ENCODE data around the gene OR51L1. TPM values are rescaled to one million over a fixed set of nuclear protein-coding genes. Genes with fewer than 3 reads are reported as not detected.

OR51L1 gene
- total RNA-seq, 1 experiment from 2014 or later = not detected

GRCh38 chr11:5013012-5013411, 18.4 kb downstream of the OR51L1 start:
- H3K4me1 ChIP-seq (replicated peaks) = no peaks in the 10 kb centered on the region
- no peak overlapping the region for H3K4me3 ChIP-seq
- H3K27me3 ChIP-seq (replicated peaks) = 0 out of 2 replicates have a peak, but pooled peaks cover 12% of the 10 kb centered on the region
- no peaks in the 10 kb centered on the region for H3K9me3 ChIP-seq (replicated peaks)
- DNase-seq (ENCODE audit: low read depth in 1 of 2, low spot score in 2 of 2) = no peak
- H3K27ac ChIP-seq = no peak overlapping the region
- H3K36me3 ChIP-seq = no peaks in the 10 kb centered on the region

- no peak overlapping the region for H3K27ac ChIP-seq
- no peak for DNase-seq (ENCODE audit: low read depth in 1 of 2, low spot score in 2 of 2)
Observed at GRCh38 chr11:5021996-5022395, 27.3 kb downstream of the OR51L1 start.

DNA sequence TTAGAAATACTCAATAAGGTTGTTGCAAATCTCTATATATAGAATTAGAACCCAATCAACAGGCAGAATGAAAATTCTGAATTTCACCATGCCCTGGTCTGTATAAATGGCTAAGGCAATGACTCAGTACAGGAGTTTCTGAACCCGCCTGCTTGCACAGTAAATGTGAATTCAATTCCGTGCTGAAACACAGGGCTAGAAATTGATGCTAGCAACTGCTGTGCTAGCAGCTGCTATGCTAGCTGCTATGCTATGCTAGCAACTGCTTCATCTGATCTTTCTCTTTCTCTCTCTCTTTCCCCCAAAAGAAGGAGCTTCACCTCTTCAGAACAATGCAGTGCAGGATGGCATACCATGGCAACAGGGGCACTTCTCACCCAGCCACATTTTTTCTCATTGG, 42.0 kb downstream of the OR51L1 start:
- peaks cover 3% of the 10 kb centered on the region; the same call in 1 of the 2 replicates for H3K27me3 ChIP-seq (replicated peaks)
- no peaks in the 10 kb centered on the region for H3K9me3 ChIP-seq (replicated peaks)
- H3K36me3 ChIP-seq = no peaks in the 10 kb centered on the region
- DNase-seq (ENCODE audit: low read depth in 1 of 2, low spot score in 2 of 2) = no peak
- no peak overlapping the region for H3K4me3 ChIP-seq
- H3K27ac ChIP-seq = no peak overlapping the region
- H3K4me1 ChIP-seq (replicated peaks) = no peaks in the 10 kb centered on the region

More at GRCh38 chr11:5021996-5022395, 27.3 kb downstream of the OR51L1 start:
- Histone ChIP-seq H3K4me3 (no peak overlapping the region), H3K9me3 (replicated peaks) (0 out of 2 replicates have a peak, but pooled peaks cover 2% of the 10 kb centered on the region), H3K27me3 (replicated peaks) (no peaks in the 10 kb centered on the region), H3K4me1 (replicated peaks) (no peaks in the 10 kb centered on the region), H3K36me3 (no peaks in the 10 kb centered on the region)

DNA sequence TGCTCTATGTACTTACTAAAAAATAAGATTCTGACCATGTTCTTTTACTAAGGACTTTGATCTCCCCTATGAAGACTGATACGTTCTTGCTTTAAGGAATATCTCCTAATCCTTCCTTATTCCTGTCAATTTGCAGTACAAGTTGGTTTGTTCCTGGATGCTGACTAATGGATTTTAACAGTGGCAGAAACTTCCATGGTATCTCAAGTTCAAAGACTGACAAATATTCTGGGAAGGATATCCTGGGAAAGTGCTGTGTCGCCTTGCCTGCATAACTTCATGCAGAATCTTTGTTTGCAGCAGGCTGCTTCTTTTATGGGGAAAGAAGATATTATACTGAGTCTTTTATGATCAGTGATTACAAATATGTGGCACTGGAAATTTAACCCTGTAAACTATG, 43.3 kb downstream of the OR51L1 start:
- H3K4me1 ChIP-seq (replicated peaks) = no peaks in the 10 kb centered on the region
- H3K27ac ChIP-seq = no peak overlapping the region
- H3K4me3 ChIP-seq = no peak overlapping the region
- H3K9me3 ChIP-seq (replicated peaks) = no peaks in the 10 kb centered on the region
- no peaks in the 10 kb centered on the region for H3K36me3 ChIP-seq
- H3K27me3 ChIP-seq (replicated peaks) = peaks cover 7% of the 10 kb centered on the region; the same call in 1 of the 2 replicates
- DNase-seq (ENCODE audit: low read depth in 1 of 2, low spot score in 2 of 2) = no peak

- DNase-seq (ENCODE audit: low read depth in 1 of 2, low spot score in 2 of 2) = no peak
- Histone ChIP-seq H3K36me3 (no peaks in the 10 kb centered on the region), H3K27ac (no peak overlapping the region), H3K9me3 (replicated peaks) (no peaks in the 10 kb centered on the region), H3K4me3 (no peak overlapping the region), H3K27me3 (replicated peaks) (peaks cover 7% of the 10 kb centered on the region; the same call in 1 of the 2 replicates), H3K4me1 (replicated peaks) (no peaks in the 10 kb centered on the region)
Observed at GRCh38 chr11:5038341-5038740, 43.7 kb downstream of the OR51L1 start.

GRCh38 chr11:5040876-5041275, 46.2 kb downstream of the OR51L1 start:
- DNase-seq (ENCODE audit: low read depth in 1 of 2, low spot score in 2 of 2) = no peak
- no peaks in the 10 kb centered on the region for H3K4me1 ChIP-seq (replicated peaks)
- H3K9me3 ChIP-seq (replicated peaks) = no peaks in the 10 kb centered on the region
- H3K27ac ChIP-seq = no peak overlapping the region
- H3K36me3 ChIP-seq = no peaks in the 10 kb centered on the region
- H3K4me3 ChIP-seq = no peak overlapping the region
- H3K27me3 ChIP-seq (replicated peaks) = peaks cover 7% of the 10 kb centered on the region; the same call in 1 of the 2 replicates

GRCh38 chr11:5042091-5042490, 47.4 kb downstream of the OR51L1 start:
- H3K4me3 ChIP-seq = no peak overlapping the region
- H3K9me3 ChIP-seq (replicated peaks) = no peaks in the 10 kb centered on the region
- no peak overlapping the region for H3K27ac ChIP-seq
- no peak for DNase-seq (ENCODE audit: low read depth in 1 of 2, low spot score in 2 of 2)
- H3K4me1 ChIP-seq (replicated peaks) = no peaks in the 10 kb centered on the region
- H3K27me3 ChIP-seq (replicated peaks) = 0 out of 2 replicates have a peak, but pooled peaks cover 3% of the 10 kb centered on the region
- no peaks in the 10 kb centered on the region for H3K36me3 ChIP-seq

DNA sequence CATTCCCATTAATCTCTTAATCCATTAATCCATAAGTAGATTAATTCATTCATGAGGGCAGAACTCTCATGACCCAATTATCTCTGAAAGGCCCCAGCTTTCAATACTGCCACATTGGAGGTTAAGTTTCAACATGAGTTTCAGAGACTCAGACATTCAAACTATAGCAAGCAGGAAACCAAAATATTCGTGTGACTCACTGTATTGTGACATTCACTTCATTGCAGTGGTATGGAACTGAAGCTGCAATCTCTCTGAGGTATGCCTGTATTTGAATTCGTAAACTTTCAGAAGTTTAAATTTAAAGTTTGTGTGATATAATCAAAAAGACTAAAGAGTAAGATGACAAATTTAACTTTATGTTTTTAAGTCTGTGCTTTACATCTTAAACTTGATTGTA, 48.7 kb downstream of the OR51L1 start:
- no peaks in the 10 kb centered on the region for H3K4me1 ChIP-seq (replicated peaks)
- H3K9me3 ChIP-seq (replicated peaks) = no peaks in the 10 kb centered on the region
- DNase-seq (ENCODE audit: low read depth in 1 of 2, low spot score in 2 of 2) = no peak
- 0 out of 2 replicates have a peak, but pooled peaks cover 3% of the 10 kb centered on the region for H3K27me3 ChIP-seq (replicated peaks)
- H3K36me3 ChIP-seq = no peaks in the 10 kb centered on the region
- no peak overlapping the region for H3K4me3 ChIP-seq
- no peak overlapping the region for H3K27ac ChIP-seq

DNA sequence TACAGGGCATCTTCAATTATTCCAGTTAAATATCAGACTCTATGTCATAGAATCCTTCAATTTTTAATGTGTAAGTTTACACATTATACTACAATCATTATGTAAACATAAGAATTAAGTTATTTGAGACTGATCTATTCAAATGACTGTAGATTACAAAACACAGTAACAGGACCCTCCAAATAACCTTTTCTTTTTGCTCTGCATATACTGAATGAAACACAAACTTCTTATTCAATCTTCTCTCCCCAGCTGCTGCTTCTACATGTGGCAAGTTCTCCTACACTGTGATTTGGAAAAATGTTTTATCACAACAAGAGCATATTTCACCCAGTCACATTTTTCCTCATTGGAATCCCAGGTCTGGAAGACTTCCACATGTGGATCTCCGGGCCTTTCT, 51.6 kb downstream of the OR51L1 start, which contains the start of gene OR52J3:
OR52J3 (plus strand) TSS at position 301 of the 400 bp plus-strand sequence; CDS start at position 301, 0 bp downstream.
- H3K4me3 ChIP-seq = no peak within 1 kb of the TSS
- no peak within 1 kb of the TSS for H3K27ac ChIP-seq
- 0 out of 2 replicates have a peak, but pooled peaks cover 3% of the 10 kb centered on the region for H3K27me3 ChIP-seq (replicated peaks)
- H3K4me1 ChIP-seq (replicated peaks) = no peaks in the 10 kb centered on the region
- no peaks in the 10 kb centered on the region for H3K9me3 ChIP-seq (replicated peaks)
- H3K36me3 ChIP-seq = no peaks in the 10 kb centered on the region
- no peak for DNase-seq (ENCODE audit: low read depth in 1 of 2, low spot score in 2 of 2)

DNA sequence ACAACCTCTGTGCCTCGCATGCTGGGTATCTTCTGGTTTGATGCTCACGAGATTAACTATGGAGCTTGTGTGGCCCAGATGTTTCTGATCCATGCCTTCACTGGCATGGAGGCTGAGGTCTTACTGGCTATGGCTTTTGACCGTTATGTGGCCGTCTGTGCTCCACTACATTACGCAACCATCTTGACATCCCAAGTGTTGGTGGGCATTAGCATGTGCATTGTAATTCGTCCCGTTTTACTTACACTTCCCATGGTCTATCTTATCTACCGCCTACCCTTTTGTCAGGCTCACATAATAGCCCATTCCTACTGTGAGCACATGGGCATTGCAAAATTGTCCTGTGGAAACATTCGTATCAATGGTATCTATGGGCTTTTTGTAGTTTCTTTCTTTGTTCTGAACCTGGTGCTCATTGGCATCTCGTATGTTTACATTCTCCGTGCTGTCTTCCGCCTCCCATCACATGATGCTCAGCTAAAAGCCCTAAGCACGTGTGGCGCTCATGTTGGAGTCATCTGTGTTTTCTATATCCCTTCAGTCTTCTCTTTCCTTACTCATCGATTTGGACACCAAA, 52.2 kb downstream of the OR51L1 start:
- no peak overlapping the region for H3K27ac ChIP-seq
- no peaks in the 10 kb centered on the region for H3K9me3 ChIP-seq (replicated peaks)
- no peak overlapping the region for H3K4me3 ChIP-seq
- 0 out of 2 replicates have a peak, but pooled peaks cover 3% of the 10 kb centered on the region for H3K27me3 ChIP-seq (replicated peaks)
- no peaks in the 10 kb centered on the region for H3K36me3 ChIP-seq
- no peak for DNase-seq (ENCODE audit: low read depth in 1 of 2, low spot score in 2 of 2)
- no peaks in the 10 kb centered on the region for H3K4me1 ChIP-seq (replicated peaks)

Other genes with a start within 250 kb of the OR51L1 start
- not detected in 2 replicates for gene OR51F1, start 224.9 kb upstream of the OR51L1 start, total RNA-seq (2014; rRNA removed; shearing (Covaris generic))
- not detected in 2 replicates for gene OR52R1, start 190.5 kb upstream of the OR51L1 start, total RNA-seq (2014; rRNA removed; shearing (Covaris generic))
- not detected in 2 replicates for gene OR51F2, start 173.5 kb upstream of the OR51L1 start, total RNA-seq (2014; rRNA removed; shearing (Covaris generic))
- gene OR51S1, start 145.6 kb upstream of the OR51L1 start, total RNA-seq (2014; rRNA removed; shearing (Covaris generic)) = not detected in 2 replicates
- gene OR51T1, start 113.0 kb upstream of the OR51L1 start, total RNA-seq (2014; rRNA removed; shearing (Covaris generic)) = not detected in 2 replicates
- not detected in 2 replicates for gene OR51A7, start 91.1 kb upstream of the OR51L1 start, total RNA-seq (2014; rRNA removed; shearing (Covaris generic))
- gene OR51G2, start 75.5 kb upstream of the OR51L1 start, total RNA-seq (2014; rRNA removed; shearing (Covaris generic)) = not detected in 2 replicates
- gene OR51G1, start 70.5 kb upstream of the OR51L1 start, total RNA-seq (2014; rRNA removed; shearing (Covaris generic)) = not detected in 2 replicates
- not detected in 2 replicates for gene OR51A4, start 47.2 kb upstream of the OR51L1 start, total RNA-seq (2014; rRNA removed; shearing (Covaris generic))
- gene OR51A2, start 39.1 kb upstream of the OR51L1 start, total RNA-seq (2014; rRNA removed; shearing (Covaris generic)) = not detected in 2 replicates
- gene OR52J3, start 51.7 kb downstream of the OR51L1 start, total RNA-seq (2014; rRNA removed; shearing (Covaris generic)) = not detected in 2 replicates
- gene OR52E2, start 64.8 kb downstream of the OR51L1 start, total RNA-seq (2014; rRNA removed; shearing (Covaris generic)) = not detected in 2 replicates
- not detected in 2 replicates for gene OR52E1, start 74.7 kb downstream of the OR51L1 start, total RNA-seq (2014; rRNA removed; shearing (Covaris generic))
- not detected in 2 replicates for gene OR52A5, start 143.5 kb downstream of the OR51L1 start, total RNA-seq (2014; rRNA removed; shearing (Covaris generic))
- under 0.01 TPM in 1 of 2 replicates, not detected in the other for gene OR52A1, start 159.9 kb downstream of the OR51L1 start, total RNA-seq (2014; rRNA removed; shearing (Covaris generic))
- not detected in 2 replicates for gene OR51V1, start 205.8 kb downstream of the OR51L1 start, total RNA-seq (2014; rRNA removed; shearing (Covaris generic))
- not detected in 2 replicates for gene HBB, start 232.2 kb downstream of the OR51L1 start, total RNA-seq (2014; rRNA removed; shearing (Covaris generic))
- not detected in 2 replicates for gene HBD, start 239.6 kb downstream of the OR51L1 start, total RNA-seq (2014; rRNA removed; shearing (Covaris generic))

Measured in SJSA1 (cell line).